Measurements from ENCODE around the gene BMPER. TPM values are rescaled to one million over a fixed set of nuclear protein-coding genes. Genes with fewer than 3 reads are reported as not detected.

BMPER gene
- total and polyA plus RNA-seq, 2 of the 8 experiments (the other 6 are each of a cell fraction or from before 2014, with no cell fraction given): 0.33 to 0.69 TPM

DNA sequence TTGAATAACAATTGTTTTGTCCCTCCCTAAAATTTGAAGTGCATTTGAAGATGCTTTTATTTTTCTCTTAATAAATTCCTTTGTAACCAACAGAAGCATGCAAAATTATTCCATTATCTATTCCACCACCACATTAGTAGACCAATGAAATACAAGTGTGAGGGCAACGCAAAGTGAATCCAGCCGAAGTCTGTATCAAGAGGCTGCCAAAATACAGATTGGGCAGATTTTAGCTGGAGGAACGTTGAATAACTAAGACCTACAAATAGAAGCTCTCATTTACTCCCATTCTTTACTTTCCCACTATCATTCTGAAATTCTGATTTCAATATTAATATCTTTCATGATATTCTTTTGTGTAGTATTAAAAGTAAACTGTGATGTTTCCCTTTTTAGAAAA is 233.7 kb downstream of the BMPER start:
- 82% methylated on average over 3 of the region's 3 CpGs; no CpG with 5 or more reads in 1 of the 2 experiments for WGBS, 2 experiments (ENCODE audit: extremely low coverage in 1 of 2, insufficient coverage in 1 of 2, insufficient read length in 1 of 2, insufficient replicate concordance in 2 of 2, low coverage in 1 of 2, low lambda C conversion rate in 2 of 2, missing lambda C conversion rate in 1 of 2)
- no peak overlapping the region for H3K4ac ChIP-seq (replicated peaks; ENCODE audit: insufficient read length, low read depth, low read length)
- TF ChIP-seq TEAD4 (IDR thresholded peaks at IDR 0.05; ENCODE audit: low read depth, low read length): no peak
- TF ChIP-seq SAP30 (IDR thresholded peaks at IDR 0.05; ENCODE audit: insufficient read depth, insufficient replicate concordance, low read length): no peak
- no peak overlapping the region for H2BK12ac ChIP-seq (ENCODE audit: low read depth, low read length)
- H3K27ac ChIP-seq (ENCODE audit: low read depth, low read length): no peak overlapping the region
- ChIA-PET CTCF (ENCODE audit: partially characterized antibody) (interaction anchor here (1.1 to 12.3 kb wide), 6 partner anchors 12 to 458 kb away, joined by 3 to 197 read pairs (median 4); no protein-coding TSS in a partner anchor), POLR2A (ENCODE audit: partially characterized antibody) (no interaction called here)
- no peak overlapping the region for H2BK15ac ChIP-seq (ENCODE audit: low read length)
- H2BK5ac ChIP-seq (ENCODE audit: low read depth, low read length): no peak overlapping the region
- no peak overlapping the region for H3K18ac ChIP-seq (ENCODE audit: extremely low read depth, low read length)
- DNase-seq (ENCODE audit: low read depth in 1 of 2, low spot score in 2 of 2) (no peak), FAIRE-seq (no peak)
- H3K14ac ChIP-seq (ENCODE audit: insufficient read length): no peak overlapping the region
- no peak overlapping the region for H4K5ac ChIP-seq (ENCODE audit: insufficient read length, low read depth, low read length)
- H3K27me3 ChIP-seq (replicated peaks in 1 of 4; ENCODE audit: control insufficient read depth in 3 of 4, extremely low read depth in 1 of 4, insufficient read depth in 3 of 4, low read length in 3 of 4): no peaks in the 10 kb centered on the region
- H3K79me2 ChIP-seq (ENCODE audit: control insufficient read depth in 1 of 2, insufficient read depth in 2 of 2, low read length in 2 of 2): no peaks in the 10 kb centered on the region
- H3K36me3 ChIP-seq (ENCODE audit: control insufficient read depth in 2 of 4, insufficient read depth in 4 of 4, low read length in 3 of 4): no peaks in the 10 kb centered on the region
- H3K4me3 ChIP-seq (ENCODE audit: extremely low read depth in 1 of 4, insufficient read depth in 2 of 4, low read depth in 3 of 4, low read length in 4 of 4): no peak overlapping the region
- no peak overlapping the region for H4K8ac ChIP-seq (ENCODE audit: extremely low read depth, insufficient read depth, low read length)
- H2AFZ ChIP-seq (ENCODE audit: low read length): no peak overlapping the region
- no peak overlapping the region for H3K23ac ChIP-seq (ENCODE audit: insufficient read length)
- no peaks in the 10 kb centered on the region for H4K20me1 ChIP-seq (replicated peaks in 1 of 2; ENCODE audit: control insufficient read depth in 1 of 2, insufficient read depth in 2 of 2, low read length in 2 of 2)
- no peaks in the 10 kb centered on the region for H3K23me2 ChIP-seq (ENCODE audit: low read depth, low read length)
- no peak overlapping the region for H3K56ac ChIP-seq (replicated peaks; ENCODE audit: insufficient read length, low read depth, low read length)
- no peak overlapping the region for H2BK20ac ChIP-seq (ENCODE audit: low read length)
- H3K79me1 ChIP-seq (ENCODE audit: low read depth, low read length): no peaks in the 10 kb centered on the region
- H3K9ac ChIP-seq (replicated peaks in 1 of 4; ENCODE audit: extremely low read depth in 1 of 4, low read depth in 3 of 4, low read length in 3 of 4): no peak overlapping the region
- H3K9me3 ChIP-seq (ENCODE audit: insufficient read depth in 2 of 2, low read depth in 1 of 2, low read length in 1 of 2): no peaks in the 10 kb centered on the region
- 0 out of 4 replicates have a peak overlapping the region, but pooled peaks of 1 of the 2 experiments have one; percentile 50 for H3K4me2 ChIP-seq (ENCODE audit: insufficient read depth in 1 of 2, low read depth in 2 of 2, low read length in 2 of 2)
- no peak overlapping the region for H2AK5ac ChIP-seq (ENCODE audit: low read depth, low read length)
- peak overlapping the region; percentile 40 for H4K91ac ChIP-seq (replicated peaks; ENCODE audit: insufficient read length, low read length)
- H2BK120ac ChIP-seq (replicated peaks; ENCODE audit: low read depth, low read length): no peak overlapping the region
- H3K4me1 ChIP-seq (replicated peaks in 1 of 4; ENCODE audit: control insufficient read depth in 3 of 4, insufficient read depth in 4 of 4, low read length in 3 of 4): peaks cover 0 to 9% (median 4%) of the 10 kb centered on the region in 4 experiments; a peak in 6 of 7 replicates

All from H1 (cell line).